AG10803 (cell line): Measurements from ENCODE around the gene ZNF80.
"Not testable (repeated sequence)": the region's sequence is repeated elsewhere in the genome, so short reads cannot be mapped to it uniquely, and the experiment has no call there.

Source experiments
- DNase-seq: peaks from one replicate; pipeline ENCODE4 v3.0.0; 2010; ENCODE audit warnings: low read depth
- H3K4me3 ChIP-seq: 2 replicates; pipeline ENCODE4 v1.5.1; 2011; ENCODE audit warnings: mild to moderate bottlenecking, low read length, control low read depth
- CTCF ChIP-seq: conservative IDR thresholded peaks from 2 replicates; pipeline ENCODE4 v1.5.1; 2011; ENCODE audit warnings: mild to moderate bottlenecking, low read length, control low read depth, inconsistent platforms

Gene ZNF80

GRCh38 chr3:114260152-114260551, 22.8 kb upstream of the ZNF80 start:
- TF ChIP-seq CTCF: no peak
- DNase-seq: no peak
- H3K4me3 ChIP-seq: no peak overlapping the region

- no peak for DNase-seq
- no peak overlapping the region for H3K4me3 ChIP-seq
- TF ChIP-seq CTCF: no peak
Observed at GRCh38 chr3:114259566-114259965, 22.2 kb upstream of the ZNF80 start.

- H3K4me3 ChIP-seq: no peak overlapping the region
- TF ChIP-seq CTCF: no peak
- no peak for DNase-seq
Observed at GRCh38 chr3:114253505-114253904, 16.1 kb upstream of the ZNF80 start.

- no peak for DNase-seq
- H3K4me3 ChIP-seq: no peak overlapping the region
- TF ChIP-seq CTCF: no peak
Observed at GRCh38 chr3:114252954-114253353, 15.6 kb upstream of the ZNF80 start.

- no peak for DNase-seq
- no peak for TF ChIP-seq CTCF
- no peak overlapping the region for H3K4me3 ChIP-seq
Observed at GRCh38 chr3:114242947-114243346, 5.6 kb upstream of the ZNF80 start.

- DNase-seq: no peak
- H3K4me3 ChIP-seq: no peak overlapping the region
Observed at GRCh38 chr3:114241262-114241661, 3.9 kb upstream of the ZNF80 start.

GRCh38 chr3:114238146-114238785, 888 bp upstream of the ZNF80 start:
- not testable (repeated sequence) for DNase-seq, H3K4me3 ChIP-seq

More at GRCh38 chr3:114241262-114241661, 3.9 kb upstream of the ZNF80 start:
- TF ChIP-seq CTCF: no peak

- H3K4me3 ChIP-seq: no peak overlapping the region
- DNase-seq: no peak
- no peak for TF ChIP-seq CTCF
Observed at GRCh38 chr3:114235431-114235830, 1.9 kb downstream of the ZNF80 start.
